Sigmoid colon (tissue), 7 donors: ENCODE results near the gene PRKD1. TPM values are rescaled to one million over a fixed set of nuclear protein-coding genes. Genes with fewer than 3 reads are reported as not detected.
"Not testable (repeated sequence)": the region's sequence is repeated elsewhere in the genome, so short reads cannot be mapped to it uniquely, and the experiment has no call there.

ENCODE experiments used
- DNase-seq: peaks from one replicate; pipeline ENCODE4 v3.0.0-alpha.2; 2019
- H3K27ac ChIP-seq, 4 donors: fragments of 200-600 bp; sonication (generic); one replicate each; pipeline ENCODE4 v1.5.1; 2016 to 2019; ENCODE audit warnings: mild to moderate bottlenecking in 1 of 4
- H3K27me3 ChIP-seq, 3 donors: fragments of 200-600 bp; sonication (generic); one replicate each; pipeline ENCODE4 v1.5.1; 2019; ENCODE audit warnings: mild to moderate bottlenecking in 1 of 3
- H3K36me3 ChIP-seq, 4 donors: fragments of 200-600 bp; sonication (generic); one replicate each; pipeline ENCODE4 v1.5.1; 2016 to 2019
- H3K4me1 ChIP-seq, 4 donors: fragments of 200-600 bp; sonication (generic); one replicate each; pipeline ENCODE4 v1.5.1; 2017 to 2019
- H3K4me3 ChIP-seq, 4 donors: fragments of 200-600 bp; sonication (generic); one replicate each; pipeline ENCODE4 v1.5.1; 2017 to 2019; ENCODE audit warnings: mild to moderate bottlenecking in 2 of 4, moderate library complexity in 1 of 4
- H3K9me3 ChIP-seq, 4 donors: fragments of 200-600 bp in 3 of 4; sonication (generic) in 3 of 4; one replicate each; pipeline versions ENCODE4 v1.5.1 to v1.6.1; 2013 to 2019
- EP300 ChIP-seq, 4 donors: sonication (generic); formaldehyde crosslinking; IDR thresholded peaks; one replicate each; pipeline ENCODE4 v1.6.1; 2017; ENCODE audit warnings: antibody characterized with exemption in 4 of 4
- POLR2A ChIP-seq, 2 donors: fragments of 450-650 bp; IDR thresholded peaks; one replicate each; pipeline ENCODE4 v1.6.1; 2016; ENCODE audit warnings: antibody characterized with exemption in 2 of 2, mild to moderate bottlenecking in 2 of 2, moderate library complexity in 2 of 2
- POLR2AphosphoS5 ChIP-seq, 4 donors: sonication (generic); formaldehyde crosslinking; IDR thresholded peaks; one replicate each; pipeline ENCODE4 v1.6.1; 2017; ENCODE audit warnings: antibody characterized with exemption in 4 of 4
- WGBS, 2 donors: extraction: QIAGEN DNeasy Blood & Tissue Kit; methylation state at CpG; one replicate each; pipeline ENCODE4 v1.1.7; 2013; 5-methylcytosine and 5-hydroxymethylcytosine counted together
- intact Hi-C: fragments of 100-400 bp; cut with DNase I; formaldehyde crosslinking; loops from one replicate; pipeline ENCODE4 v1.15.1; 2023
- polyA plus RNA-seq, 3 donors: library from polyadenylated mRNA; stranded (reverse); fragments of 200-250 nt; gene quantifications; one replicate each; pipeline ENCODE4 v1.2.3, GENCODE V29; 2013
- total RNA-seq, 4 donors: library from RNA; depleted of rRNA; stranded (reverse); fragments of >200 nt; gene quantifications; one replicate each; pipeline ENCODE4 v1.1.0, GENCODE V29; 2016
- TF ChIP-seq, protein P1 (sequence below), 4 experiments: fragments of 450-650 bp in 3 of 4; fragments of 200-600 bp in 1 of 4; IDR thresholded peaks; one replicate each; pipeline ENCODE4 v1.5.1; 2016 to 2019; ENCODE audit warnings: antibody characterized with exemption in 4 of 4, mild to moderate bottlenecking in 3 of 4, moderate library complexity in 2 of 4
- donor health status: healthy with polysubstance abuse.
- donor health status: Bipolar disorder and iron deficiency.
- donor health status: healthy.

Gene PRKD1
- total and polyA plus RNA-seq, 7 donors: 0.46 to 27.1 (median 14.5) TPM

GRCh38 chr14:29788093-29788492, 139.6 kb downstream of the PRKD1 start:
- TF ChIP-seq POLR2A (IDR thresholded peaks at IDR 0.05): no peak
- TF ChIP-seq EP300 (IDR thresholded peaks at IDR 0.05): no peak
- TF ChIP-seq, protein P1, sequence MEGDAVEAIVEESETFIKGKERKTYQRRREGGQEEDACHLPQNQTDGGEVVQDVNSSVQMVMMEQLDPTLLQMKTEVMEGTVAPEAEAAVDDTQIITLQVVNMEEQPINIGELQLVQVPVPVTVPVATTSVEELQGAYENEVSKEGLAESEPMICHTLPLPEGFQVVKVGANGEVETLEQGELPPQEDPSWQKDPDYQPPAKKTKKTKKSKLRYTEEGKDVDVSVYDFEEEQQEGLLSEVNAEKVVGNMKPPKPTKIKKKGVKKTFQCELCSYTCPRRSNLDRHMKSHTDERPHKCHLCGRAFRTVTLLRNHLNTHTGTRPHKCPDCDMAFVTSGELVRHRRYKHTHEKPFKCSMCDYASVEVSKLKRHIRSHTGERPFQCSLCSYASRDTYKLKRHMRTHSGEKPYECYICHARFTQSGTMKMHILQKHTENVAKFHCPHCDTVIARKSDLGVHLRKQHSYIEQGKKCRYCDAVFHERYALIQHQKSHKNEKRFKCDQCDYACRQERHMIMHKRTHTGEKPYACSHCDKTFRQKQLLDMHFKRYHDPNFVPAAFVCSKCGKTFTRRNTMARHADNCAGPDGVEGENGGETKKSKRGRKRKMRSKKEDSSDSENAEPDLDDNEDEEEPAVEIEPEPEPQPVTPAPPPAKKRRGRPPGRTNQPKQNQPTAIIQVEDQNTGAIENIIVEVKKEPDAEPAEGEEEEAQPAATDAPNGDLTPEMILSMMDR (IDR thresholded peaks at IDR 0.05): no peak
- no peak for TF ChIP-seq POLR2AphosphoS5 (IDR thresholded peaks at IDR 0.05)
- Histone ChIP-seq H3K4me3 (no peak overlapping the region), H3K36me3 (no peaks in the 10 kb centered on the region), H3K27me3 (no peaks in the 10 kb centered on the region), H3K4me1 (no peaks in the 10 kb centered on the region), H3K9me3 (peaks cover 0 to 6% (median 0%) of the 10 kb centered on the region in 4 donors), H3K27ac (no peak overlapping the region)
- 88 to 93% methylated on average over 2 of the region's 2 CpGs for WGBS, 2 donors
- DNase-seq: no peak
- intact Hi-C loops: no loop called here

GRCh38 chr14:29783556-29783955, 144.1 kb downstream of the PRKD1 start:
- DNase-seq: no peak
- Histone ChIP-seq H3K4me1 (no peaks in the 10 kb centered on the region), H3K36me3 (no peaks in the 10 kb centered on the region), H3K9me3 (peaks cover 0 to 2% (median 0%) of the 10 kb centered on the region in 4 donors), H3K27ac (no peak overlapping the region), H3K4me3 (no peak overlapping the region), H3K27me3 (no peaks in the 10 kb centered on the region)
- 84 to 86% methylated on average over 3 of the region's 3 CpGs for WGBS, 2 donors
- intact Hi-C loops: no loop called here
- no peak for TF ChIP-seq POLR2AphosphoS5 (IDR thresholded peaks at IDR 0.05)
- TF ChIP-seq, protein P1 (IDR thresholded peaks at IDR 0.05): no peak
- no peak for TF ChIP-seq EP300 (IDR thresholded peaks at IDR 0.05)
- TF ChIP-seq POLR2A (IDR thresholded peaks at IDR 0.05): no peak

DNA sequence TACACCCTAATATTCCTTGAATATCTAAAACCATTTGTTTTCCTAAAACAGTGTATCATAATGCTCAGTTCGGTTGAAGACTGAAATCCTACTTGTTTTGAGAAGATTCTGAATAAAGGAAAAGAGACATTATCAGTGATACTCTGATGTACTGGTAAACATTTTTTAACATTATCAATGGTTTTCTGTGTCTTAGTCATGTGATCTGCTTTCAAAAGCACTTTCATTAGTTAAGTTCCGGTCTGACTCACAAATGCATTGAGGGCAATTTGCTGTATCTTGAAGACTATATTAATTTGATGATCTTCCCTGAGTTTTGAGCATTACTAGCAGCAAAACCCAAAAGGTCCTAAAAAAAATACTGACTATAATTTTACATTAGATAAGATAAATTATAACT, 145.6 kb downstream of the PRKD1 start:
- no peak overlapping the region for H3K4me3 ChIP-seq
- TF ChIP-seq POLR2AphosphoS5 (IDR thresholded peaks at IDR 0.05) (no peak), POLR2A (IDR thresholded peaks at IDR 0.05) (no peak), EP300 (IDR thresholded peaks at IDR 0.05) (no peak)
- TF ChIP-seq, protein P1 (IDR thresholded peaks at IDR 0.05): no peak
- no peaks in the 10 kb centered on the region for H3K4me1 ChIP-seq
- H3K9me3 ChIP-seq: peaks cover 0 to 2% (median 0%) of the 10 kb centered on the region in 4 donors
- WGBS, 2 donors: 85 to 86% methylated on average over 2 of the region's 2 CpGs
- H3K27me3 ChIP-seq: no peaks in the 10 kb centered on the region
- intact Hi-C loops: no loop called here
- DNase-seq: no peak
- H3K36me3 ChIP-seq: no peaks in the 10 kb centered on the region
- no peak overlapping the region for H3K27ac ChIP-seq

DNA sequence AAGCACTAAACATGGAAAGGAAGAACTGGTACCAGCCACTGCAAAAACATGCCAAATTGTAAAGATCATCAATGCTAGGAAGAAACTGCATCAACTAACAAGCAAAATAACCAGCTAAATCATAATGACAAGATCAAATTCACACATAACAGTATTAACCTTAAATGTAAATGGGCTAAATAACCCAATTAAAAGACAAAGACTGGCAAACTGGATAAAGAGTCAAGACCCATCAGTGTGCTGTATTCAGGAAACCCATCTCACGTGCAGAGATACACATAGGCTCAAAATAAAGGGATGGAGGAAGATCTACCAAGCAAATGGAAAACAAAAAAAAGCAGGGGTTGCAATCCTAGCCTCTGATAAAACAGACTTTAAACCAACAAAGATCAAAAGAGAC, 150.5 kb downstream of the PRKD1 start:
- H3K36me3 ChIP-seq, H3K4me1 ChIP-seq, H3K4me3 ChIP-seq, H3K27me3 ChIP-seq, H3K27ac ChIP-seq, intact Hi-C loops, DNase-seq, H3K9me3 ChIP-seq: not testable (repeated sequence)
- WGBS, 2 donors: 83 to 85% methylated on average over 1 of the region's 1 CpG

- no peaks in the 10 kb centered on the region for H3K4me1 ChIP-seq
- H3K27me3 ChIP-seq: no peaks in the 10 kb centered on the region
- DNase-seq: no peak
- no peak for TF ChIP-seq POLR2AphosphoS5 (IDR thresholded peaks at IDR 0.05)
- no peak for TF ChIP-seq POLR2A (IDR thresholded peaks at IDR 0.05)
- TF ChIP-seq EP300 (IDR thresholded peaks at IDR 0.05): no peak
- TF ChIP-seq, protein P1 (IDR thresholded peaks at IDR 0.05): no peak
- no peak overlapping the region for H3K27ac ChIP-seq
- no peak overlapping the region for H3K4me3 ChIP-seq
- no peaks in the 10 kb centered on the region for H3K36me3 ChIP-seq
- peaks cover 0 to 6% (median 0%) of the 10 kb centered on the region in 4 donors for H3K9me3 ChIP-seq
- intact Hi-C loops: no loop called here
- 54 to 70% methylated on average over 4 of the region's 4 CpGs for WGBS, 2 donors
Measured at GRCh38 chr14:29773990-29774389, 153.7 kb downstream of the PRKD1 start.
